Superior temporal gyrus (tissue), 1 donor: ENCODE results near the gene ATRNL1.

Experiments
- DNase-seq: peaks from one replicate; pipeline ENCODE4 v3.0.0-alpha.2; 2016; ENCODE audit errors: extremely low spot score

The ATRNL1 gene

DNA sequence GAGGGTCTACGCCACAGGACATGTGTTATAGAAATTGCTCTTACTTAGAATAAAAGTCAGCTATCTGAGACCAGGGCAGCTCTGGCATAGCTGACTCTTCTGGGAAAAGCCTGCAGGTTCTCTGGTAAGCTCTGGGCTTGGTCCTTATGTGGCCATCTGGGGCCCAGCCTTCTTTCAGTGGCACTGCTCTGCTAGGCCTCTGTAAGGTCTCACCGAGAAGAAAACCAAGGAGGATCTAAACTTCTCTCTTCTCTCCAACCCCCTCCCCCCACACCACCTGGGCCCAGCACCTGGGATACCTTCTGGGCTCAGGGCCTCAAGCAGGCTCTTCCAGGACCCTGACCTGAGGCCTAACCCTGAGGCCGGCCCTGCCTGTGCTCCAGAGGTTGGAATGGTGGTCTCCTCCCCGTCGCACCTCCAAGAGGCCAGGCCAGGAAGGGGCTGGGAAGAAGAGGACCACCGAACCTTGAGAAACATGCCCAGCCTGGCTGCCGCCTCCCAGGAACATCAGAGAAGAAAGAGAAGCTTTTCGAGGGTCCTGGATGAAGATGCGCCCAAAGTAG, 856.2 kb downstream of the ATRNL1 start:
- no peak for DNase-seq

DNA sequence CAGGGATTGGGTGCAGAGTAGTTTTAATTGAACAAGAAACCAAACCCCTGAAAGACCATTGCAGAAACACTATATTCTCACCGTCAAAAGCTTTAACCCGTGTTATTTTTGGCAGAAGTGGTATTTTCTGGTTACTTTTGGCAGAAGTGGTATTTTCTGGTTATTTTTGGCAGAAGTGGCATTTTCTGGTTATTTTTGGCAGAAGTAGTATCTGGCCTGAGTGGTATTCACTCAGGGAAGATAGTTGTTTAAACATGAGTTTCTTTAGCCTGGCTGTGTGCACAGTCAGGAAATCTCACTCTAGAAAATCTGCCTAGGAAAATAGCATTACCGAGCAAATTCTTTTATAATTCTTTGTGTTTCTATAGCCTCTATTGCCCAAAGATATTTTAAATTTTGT, 857.2 kb downstream of the ATRNL1 start:
- DNase-seq, result no peak

DNA sequence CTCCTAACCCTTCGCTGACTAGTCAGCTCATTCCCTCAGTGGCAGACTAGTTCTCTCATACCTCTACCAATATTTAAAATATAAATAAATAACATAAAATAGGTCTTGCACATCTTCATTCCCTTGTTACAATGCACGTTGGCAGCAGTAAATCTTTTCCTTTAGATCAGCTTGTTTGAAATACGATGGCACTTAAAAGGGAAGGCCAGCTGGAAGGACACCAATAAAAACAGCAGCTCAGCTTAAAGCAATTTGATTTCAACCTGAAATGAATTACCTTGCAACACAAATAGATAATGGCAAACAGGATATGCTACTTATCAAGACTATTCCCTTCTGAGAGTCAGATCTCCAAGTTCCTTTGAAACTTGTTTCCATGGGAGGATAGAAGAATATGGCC, 858.1 kb downstream of the ATRNL1 start:
- DNase-seq, result no peak

DNA sequence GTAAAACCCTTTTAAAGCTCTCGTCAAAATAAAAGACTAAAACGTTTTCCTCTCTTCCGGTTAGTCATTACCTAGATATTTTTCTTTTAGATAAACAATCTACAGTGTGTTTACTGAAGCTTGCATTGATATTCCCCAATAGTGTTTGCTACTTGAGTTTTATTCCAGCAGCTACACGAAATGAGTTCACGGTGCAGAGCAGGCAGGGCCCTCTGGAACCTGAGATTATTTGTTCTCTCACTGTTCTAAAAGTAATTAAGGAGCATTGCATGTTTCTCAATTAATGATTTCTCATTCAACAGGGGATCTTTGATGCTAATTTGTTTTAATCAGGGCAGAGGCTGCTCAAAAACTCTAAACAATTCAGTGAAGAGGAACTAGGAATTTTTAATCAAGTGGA, 860.1 kb downstream of the ATRNL1 start:
- DNase-seq, result no peak

DNA sequence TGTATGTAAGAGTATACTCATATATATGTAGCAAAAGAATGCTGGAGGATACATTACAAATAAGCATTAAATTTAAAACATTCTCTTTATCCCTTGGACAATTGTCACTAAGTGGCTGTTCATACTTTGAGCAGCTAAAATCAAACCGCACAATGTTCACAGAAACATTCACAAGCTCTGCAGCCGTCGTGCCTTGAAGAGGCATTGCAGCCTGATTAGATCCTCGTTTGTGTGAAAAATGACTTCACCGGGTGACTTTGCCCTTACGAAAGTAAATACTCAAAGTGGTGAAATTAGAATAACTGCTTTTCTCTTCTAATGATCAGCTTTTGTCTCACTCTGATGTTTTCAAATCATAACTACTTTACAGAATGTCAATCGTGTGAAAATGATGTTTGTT, 860.8 kb downstream of the ATRNL1 start:
- DNase-seq, result no peak

DNA sequence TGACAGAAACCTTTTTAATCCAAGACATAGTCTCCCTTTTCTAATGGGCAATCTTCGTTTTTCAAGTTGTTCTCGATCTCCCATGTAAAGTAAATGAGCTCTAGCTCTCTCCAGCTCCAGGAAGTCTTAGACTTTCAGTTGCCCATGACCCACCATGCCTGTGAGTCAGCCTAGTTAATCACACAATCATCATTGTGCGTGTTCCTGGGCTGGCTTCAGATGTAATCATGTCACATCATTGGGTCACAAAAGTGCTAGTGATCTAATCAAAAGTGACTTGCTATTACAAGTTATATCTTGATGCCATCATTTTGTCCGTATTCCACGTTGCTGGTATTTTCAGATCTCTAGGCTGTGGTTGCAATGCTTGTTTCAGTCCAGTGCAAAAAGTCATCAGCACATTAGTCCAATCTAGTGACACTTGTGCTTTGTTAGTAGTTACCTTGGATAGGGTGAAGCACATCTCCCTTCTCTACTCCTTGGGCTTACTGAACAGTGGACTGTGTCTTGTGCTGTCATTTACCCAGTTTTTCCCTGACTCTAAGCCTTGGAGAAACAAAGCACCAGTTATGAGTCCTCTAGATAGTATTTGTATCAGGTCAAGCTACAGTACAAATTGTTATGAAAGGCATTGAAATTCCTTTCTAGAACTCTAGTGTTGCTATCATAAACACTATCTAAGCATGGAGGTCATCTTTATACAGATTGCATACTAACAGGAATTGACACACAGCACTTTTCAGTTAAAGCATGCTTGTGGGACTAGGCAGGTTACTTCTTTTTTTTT, 863.3 kb downstream of the ATRNL1 start:
- DNase-seq, result no peak

DNA sequence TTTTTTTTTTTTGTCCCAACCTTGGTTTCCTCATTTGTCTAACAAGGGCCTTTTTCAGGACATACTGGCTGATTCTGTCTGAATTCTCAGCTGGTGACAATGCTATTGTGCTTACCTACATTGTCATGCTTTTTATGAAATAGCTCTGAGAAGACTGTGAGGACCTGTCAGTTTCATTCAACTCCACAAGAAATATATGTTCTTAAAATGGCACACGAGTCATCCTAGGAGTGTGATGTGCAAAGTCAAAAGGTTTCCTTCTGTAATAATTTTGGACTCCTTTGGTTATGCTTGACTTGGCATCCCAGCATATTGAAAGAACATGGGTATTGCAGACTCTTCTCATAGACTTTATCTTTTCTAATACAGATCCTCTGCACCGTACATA, 863.8 kb downstream of the ATRNL1 start:
- DNase-seq, result no peak

DNA sequence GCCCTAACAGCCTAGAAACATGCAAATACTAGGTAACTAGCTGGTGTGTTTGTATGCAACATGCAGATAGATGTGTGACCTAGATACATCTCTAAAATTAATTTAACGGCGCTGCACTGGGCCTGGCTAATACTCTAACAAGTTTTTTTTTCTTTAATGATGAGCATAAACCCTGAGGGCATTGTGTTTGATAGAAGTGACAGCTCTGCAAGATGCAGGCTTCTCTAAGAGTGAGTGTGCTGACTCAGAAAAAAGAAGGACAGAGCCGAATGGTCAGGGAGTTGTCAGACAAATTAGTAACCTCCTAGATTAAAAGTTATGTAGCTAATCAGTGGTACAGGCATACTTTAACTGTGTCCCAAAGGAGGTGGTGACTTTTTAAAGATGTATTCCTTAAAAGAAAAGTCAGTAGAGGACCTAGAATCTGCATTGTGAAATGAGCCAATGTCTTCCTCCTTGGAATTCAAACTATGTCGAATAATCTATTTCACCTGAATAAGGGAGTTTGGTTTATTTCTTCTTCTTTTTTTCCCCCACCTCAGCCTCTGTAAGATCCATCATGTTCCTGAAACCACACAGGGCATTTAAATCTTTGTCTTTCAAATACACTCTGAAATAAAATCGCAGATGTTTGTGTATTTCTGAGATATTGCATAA, 864.7 kb downstream of the ATRNL1 start:
- no peak for DNase-seq

DNA sequence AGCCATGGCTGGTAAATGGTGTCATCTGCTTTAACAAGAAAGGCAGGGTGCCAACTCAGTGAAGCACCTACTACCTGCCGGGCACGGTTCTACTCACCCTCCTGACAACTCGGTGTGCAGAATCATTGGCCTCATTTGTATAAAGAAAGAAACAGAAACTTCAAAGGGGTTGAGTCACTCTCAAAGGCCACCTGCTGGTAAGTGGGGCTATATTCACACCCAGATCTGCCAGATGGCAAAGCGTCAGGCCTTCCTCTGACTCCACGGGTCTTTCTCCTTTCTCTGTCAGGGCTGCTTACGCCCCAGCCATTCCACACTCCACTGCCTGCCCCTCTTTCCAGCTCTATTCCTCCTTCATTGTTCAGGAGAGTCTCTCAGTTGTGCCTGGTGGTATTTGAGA, 870.7 kb downstream of the ATRNL1 start:
- DNase-seq, result no peak

DNA sequence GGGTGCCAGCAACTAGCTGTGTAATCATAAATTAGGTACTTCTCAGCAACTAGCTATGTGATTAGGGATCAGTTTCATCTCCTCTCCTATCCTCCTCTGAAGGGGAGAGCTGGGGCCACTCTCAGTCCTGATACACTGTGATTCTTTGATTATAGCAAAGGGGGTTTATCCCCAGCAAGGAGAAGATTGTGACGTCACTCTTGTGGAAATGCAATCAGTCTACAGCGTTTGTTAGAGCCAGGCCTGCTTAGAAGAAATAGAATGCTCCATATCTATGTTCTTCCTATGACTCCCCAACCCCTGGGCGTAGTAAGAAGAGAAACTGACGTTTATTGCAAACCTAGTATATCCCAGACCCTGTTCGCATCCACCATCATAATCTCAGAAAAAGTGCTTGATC, 871.7 kb downstream of the ATRNL1 start:
- no peak for DNase-seq

DNA sequence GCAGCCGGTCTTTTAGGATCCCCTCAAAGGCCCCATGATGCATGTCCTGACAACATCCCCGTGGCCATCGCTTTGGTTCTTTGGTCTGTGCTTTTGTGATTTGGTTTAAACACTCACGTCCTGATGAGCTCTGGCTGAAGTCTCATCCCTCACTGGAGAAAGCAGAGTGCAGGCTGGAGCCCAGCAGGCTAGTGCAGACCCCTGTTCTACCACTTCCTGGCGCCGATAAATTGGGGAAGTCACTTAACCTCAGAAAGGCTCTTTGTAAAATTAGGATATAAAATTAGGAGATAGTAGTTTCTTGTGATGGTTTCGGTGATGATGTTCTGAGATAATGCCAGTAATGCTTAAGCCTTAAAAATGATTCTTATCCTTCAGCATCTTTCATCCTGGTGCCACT, 872.2 kb downstream of the ATRNL1 start:
- DNase-seq, result no peak

DNA sequence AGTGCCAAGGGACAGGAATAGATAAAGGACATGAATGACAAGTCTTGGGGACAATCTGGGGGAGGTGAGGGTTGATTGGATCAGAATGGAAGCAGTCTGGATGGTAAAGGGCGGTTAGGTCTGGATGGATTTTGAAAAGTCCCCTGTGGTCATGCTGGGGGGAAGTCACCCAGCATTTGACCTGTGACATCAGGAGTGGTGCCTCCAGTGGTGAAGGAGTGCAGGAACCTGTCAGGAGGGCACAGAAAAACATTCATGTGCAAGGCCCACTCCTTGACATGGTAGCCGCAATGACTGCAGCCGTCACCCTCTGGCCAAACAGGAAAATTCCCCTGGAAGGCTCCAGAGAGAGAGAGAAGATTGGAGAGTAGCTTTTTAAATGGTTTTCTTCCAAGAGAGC, 875.1 kb downstream of the ATRNL1 start:
- no peak for DNase-seq

DNA sequence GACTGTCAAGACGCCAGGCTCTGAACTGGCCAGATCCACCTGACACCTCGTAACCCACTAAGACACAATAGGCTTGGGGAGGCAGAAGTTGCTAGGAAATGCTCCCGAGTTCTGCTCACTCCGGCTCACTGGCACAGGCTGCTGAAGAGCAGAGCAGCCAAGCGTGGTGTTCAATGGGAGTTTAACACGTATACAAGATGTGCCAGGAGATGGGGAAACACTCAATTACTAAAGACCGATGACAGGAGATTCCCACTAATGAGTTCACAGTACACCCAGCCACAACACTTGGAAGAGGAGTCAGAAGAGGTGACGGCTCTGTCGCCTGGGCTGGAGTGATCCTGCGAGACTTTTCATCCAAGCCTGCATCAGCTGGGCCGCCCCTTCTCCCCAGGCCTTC, 876.4 kb downstream of the ATRNL1 start:
- no peak for DNase-seq

DNA sequence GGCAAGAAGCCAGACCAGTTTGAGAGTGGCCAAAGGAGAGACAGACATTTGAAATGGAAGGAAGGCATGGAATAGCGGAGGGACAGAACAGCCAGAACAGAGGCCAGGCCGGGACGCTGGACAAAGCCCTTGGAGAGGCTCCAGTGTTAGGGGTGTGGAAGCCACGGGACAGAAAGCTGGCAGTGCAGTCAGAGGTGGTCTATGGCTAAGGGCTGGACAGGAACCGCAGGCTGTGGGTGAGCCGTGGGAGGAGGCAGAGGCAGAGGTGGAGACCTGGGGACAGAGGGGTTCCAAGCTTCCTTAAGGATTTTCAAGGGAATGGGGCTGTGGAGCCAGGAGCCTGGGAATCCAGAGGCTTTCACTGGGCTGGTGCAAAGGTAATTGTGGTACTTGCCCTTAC, 878.8 kb downstream of the ATRNL1 start:
- DNase-seq, result no peak

DNA sequence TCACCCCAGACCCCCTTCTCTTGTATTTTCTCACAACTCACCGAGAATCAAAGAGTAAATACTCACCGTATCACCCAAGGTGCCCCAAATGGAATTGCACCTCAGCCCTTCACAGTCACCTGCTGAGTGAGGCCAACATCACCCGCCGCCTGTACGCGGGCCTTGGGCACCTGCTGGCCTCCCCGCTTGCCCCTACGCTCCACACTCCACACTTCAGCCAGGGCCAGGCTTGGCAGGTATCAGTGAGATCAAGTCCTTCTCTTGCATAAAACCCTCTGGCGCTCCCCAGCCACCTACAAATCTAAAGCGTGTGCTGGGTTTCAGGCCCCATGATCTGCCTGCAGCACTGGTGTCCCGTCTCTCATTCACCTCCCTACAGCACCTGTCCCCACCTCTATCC, 879.3 kb downstream of the ATRNL1 start:
- DNase-seq, result no peak

DNA sequence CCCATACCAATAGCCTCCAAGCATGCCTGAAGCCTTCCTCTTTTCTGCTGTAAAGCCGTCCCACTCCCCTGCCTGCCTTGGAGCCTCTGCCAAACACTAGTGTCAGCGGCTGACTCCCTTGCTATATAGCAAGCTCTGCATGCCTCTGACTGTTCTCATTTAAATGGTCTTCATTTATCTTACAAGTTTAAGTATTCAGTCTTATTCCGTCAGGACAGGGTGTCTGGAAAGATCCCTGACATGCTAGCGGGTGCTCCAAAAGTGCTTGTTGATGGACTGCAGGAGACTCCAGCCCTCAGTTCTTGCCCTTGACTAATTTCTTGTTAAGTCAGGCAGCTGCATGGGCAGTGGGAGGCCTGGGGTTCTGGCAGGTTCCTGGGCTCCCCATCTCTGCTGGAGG, 881.2 kb downstream of the ATRNL1 start:
- DNase-seq, result no peak

DNA sequence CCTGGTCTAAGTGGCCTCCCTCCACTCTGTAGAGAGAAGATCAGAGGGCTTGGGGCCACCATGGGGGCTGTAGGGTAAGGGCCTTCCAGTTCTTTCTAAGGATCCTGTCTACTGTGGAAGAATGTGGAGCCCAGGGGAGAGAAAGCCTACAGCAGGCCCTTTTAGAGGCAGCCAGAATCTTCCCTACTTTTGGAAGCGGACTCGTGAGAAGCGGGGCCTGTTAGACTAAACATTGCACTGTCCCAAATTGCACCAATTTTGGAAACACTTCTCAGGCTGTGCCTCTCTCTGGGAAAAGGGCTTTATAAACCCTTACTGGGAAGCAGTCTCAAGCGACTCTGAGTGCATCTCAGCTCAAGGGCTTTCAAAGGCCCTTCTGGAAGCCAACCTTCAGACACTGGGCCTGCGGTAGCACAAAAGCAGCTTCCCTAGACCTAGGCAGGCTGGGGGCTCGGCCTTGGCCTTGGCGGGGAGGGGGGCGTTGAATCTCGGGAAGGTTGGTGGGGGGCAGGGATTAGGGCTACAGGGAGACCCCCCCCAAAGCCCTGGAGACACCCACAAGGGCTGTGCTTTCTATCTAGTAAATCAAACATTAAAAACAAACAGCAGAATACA, 881.8 kb downstream of the ATRNL1 start:
- no peak for DNase-seq

DNA sequence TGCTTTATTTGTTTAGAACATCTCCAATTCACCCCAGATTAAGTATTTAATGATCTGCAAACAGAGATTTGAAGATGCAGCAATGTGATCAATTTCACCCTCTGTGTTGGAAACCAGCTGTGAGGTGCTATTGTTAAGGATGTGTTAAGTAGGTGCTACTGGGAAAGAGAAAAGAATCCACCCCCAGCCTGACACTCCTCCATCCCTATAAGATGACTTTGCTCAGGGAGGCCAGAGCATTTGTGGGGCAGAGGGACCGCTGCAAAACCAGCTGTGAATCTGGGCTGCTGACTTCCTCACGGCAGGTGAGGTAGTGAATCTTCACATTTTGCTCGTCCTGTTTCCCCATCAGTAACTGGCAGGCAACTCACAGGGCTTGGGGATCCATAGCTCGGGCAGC, 882.3 kb downstream of the ATRNL1 start:
- no peak for DNase-seq

DNA sequence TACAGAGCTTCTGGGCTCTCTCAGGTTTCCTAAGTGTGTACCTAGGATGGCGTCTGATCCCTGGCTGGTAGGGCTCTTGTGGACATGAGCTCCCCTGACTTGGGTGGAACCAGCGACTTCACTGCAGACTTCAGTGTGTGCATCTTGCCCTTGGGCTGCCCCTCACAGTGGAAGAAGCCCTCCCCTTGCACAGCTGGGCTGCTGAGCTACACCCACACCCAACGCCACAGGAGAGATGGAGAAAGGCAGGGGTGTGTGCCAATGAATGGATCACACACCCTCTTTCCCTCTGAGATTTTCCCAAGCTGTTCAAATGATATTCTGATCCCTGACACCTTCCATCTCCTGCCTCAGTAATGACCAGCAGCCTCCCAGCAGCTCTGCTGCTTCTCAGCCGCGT, 883.2 kb downstream of the ATRNL1 start:
- DNase-seq, result no peak

DNA sequence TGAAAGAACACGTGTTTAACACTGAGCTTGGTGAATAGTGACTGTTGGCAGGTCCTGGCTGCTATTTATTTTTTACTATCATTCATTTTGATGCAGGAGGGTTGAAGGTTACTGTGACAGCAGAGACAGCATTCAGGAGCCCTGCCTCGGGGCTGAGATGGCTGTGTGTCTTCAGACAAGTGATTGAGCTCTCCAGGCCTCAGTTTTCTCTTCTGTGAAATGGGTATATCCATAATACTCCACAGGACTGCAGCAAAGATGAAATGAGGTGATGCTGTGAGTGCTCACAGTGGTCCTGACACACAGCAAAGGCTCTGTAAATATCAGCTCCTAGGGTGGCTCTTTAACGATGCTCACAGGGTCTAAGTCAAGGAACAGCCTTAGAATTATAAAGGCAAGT, 884.7 kb downstream of the ATRNL1 start:
- no peak for DNase-seq

DNA sequence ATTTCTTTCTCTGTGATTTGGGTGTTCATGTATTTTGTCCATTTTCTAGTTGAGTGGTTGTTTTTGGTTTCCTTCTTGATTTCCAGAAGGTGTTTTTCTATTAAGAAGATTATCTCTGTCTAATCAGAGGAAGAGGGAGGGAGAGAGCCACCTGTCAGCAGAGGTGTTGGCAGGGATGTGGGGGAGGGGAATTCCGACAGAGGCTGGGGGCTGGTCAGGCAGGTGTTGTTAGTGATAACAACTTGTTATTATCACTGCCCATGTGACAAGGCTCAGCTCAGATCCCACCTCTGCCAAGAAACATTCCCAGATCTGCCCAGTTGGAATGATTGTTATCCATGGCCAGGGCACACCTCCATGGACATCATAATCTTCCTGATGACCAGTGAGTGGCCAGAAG, 886.4 kb downstream of the ATRNL1 start:
- no peak for DNase-seq

DNA sequence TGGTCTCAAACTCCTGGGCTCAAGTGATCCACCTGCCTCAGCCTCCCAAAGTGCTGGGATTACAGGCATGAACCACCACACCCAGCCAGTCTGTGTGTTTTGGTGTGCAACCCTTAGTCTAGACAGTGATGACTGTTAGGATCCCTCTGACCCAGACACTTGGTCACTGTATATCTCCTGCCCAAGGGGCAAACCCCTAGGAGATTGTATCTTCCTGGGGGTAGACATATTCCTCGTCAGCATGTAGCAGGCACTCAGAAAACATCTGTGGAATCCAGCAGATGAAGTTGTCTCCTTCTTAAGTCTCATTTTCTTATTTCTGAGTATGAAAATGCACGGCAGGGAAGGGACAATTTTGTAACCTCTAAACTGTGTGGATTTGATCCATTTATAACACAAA, 887.3 kb downstream of the ATRNL1 start:
- no peak for DNase-seq

DNA sequence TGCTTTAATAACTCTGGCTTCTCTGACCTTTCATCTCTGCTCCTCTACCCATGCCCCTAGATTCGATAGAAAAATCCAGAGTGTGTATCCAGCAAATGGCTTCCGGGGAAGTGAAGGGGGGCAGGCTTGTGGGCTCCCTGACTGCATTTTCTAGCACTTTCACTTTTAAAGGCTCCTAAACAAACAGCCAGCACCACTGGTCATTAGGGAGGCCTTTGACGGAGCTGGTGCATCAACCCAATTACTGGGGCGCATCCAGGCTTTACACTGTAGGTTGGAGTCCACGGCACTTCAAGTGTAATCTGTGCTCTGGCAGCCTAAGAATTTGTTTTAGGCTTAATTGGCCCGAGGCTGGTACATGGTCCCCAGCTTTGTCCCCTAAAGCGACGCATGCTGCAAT, 887.9 kb downstream of the ATRNL1 start:
- no peak for DNase-seq
